HG02852 (cell line): ENCODE data around the gene TTC3.
"Not testable (repeated sequence)": the region's sequence is repeated elsewhere in the genome, so short reads cannot be mapped to it uniquely, and the experiment has no call there.

Experiments used
- ATAC-seq: cut with Tn5 transposase; IDR thresholded peaks from one replicate; pipeline ENCODE4 v1.9.1; 2021; ENCODE audit warnings: mild to moderate bottlenecking, moderate library complexity; ENCODE audit not compliant: unreplicated experiment

The TTC3 gene

DNA sequence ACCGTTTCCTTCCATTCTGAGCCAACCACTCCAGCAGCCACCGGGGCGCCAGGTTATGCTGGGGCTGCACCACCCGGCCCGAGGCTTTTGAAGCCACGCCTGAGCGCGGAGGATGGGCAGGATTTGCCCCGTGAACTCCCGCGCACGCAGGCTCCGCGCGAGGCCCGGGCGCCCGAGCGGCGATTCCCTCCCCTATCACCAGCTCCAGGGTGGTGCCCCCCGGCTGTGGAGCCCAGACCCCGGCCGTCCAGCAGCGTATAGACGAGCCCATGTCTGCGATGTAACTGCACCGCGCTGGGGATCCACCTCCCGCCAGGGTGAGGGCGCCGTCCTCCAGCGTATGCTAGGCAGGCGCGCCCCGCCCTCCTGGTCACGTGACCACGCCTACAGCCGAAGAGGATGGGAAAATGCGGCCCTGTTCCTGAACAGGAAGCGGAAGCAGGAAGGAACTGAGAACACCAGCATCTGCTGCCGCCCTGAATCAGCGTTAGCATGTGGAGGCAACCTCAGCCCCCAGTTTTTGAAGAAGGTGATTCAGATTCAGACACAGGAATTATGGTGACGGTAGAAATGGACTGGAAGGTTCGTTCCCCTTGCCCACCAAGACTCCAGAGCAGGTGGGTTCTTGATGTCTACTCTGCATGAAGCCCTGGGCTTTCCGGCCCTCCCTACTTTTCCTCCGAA, 148.1 kb downstream of the TTC3 start:
- ATAC-seq: peak; percentile 80

DNA sequence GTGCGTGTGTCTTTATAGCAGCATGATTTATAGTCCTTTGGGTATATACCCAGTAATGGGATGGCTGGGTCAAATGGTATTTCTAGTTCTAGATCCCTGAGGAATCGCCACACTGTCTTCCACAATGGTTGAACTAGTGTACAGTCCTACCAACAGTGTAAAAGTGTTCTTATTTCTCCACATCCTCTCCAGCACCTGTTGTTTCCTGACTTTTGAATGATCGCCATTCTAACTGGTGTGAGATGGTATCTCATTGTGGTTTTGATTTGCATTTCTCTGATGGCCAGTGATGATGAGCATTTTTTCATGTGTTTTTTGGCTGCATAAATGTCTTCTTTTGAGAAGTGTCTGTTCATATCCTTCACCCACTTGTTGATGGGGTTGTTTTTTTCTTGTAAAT, 149.2 kb downstream of the TTC3 start:
- not testable (repeated sequence) for ATAC-seq

DNA sequence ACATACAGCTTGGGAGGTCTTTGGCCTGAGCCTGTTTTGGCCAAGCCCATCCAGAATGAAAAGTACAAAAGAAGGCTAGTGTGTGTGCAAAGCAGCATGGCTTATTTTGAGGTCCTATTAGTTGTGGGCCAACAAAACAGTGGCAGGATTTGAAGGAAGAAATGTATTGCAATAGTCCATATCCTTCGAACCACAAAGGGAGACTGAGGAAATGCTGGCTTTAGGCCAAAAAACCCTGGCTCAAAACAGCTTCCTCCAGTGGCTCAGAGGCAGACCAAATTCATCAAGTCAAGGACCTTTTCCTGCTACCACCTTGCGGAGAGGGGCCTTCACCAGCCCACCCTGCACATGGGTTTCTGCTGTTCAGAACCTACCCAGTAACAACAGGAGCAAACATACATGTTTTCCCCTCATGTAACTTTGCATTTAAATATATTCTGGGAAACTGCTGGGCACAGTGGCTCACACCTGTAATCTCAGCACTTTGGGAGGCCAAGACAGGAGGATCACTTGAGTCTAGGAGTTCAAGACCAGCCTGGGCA, 150.8 kb downstream of the TTC3 start:
- ATAC-seq: no peak

DNA sequence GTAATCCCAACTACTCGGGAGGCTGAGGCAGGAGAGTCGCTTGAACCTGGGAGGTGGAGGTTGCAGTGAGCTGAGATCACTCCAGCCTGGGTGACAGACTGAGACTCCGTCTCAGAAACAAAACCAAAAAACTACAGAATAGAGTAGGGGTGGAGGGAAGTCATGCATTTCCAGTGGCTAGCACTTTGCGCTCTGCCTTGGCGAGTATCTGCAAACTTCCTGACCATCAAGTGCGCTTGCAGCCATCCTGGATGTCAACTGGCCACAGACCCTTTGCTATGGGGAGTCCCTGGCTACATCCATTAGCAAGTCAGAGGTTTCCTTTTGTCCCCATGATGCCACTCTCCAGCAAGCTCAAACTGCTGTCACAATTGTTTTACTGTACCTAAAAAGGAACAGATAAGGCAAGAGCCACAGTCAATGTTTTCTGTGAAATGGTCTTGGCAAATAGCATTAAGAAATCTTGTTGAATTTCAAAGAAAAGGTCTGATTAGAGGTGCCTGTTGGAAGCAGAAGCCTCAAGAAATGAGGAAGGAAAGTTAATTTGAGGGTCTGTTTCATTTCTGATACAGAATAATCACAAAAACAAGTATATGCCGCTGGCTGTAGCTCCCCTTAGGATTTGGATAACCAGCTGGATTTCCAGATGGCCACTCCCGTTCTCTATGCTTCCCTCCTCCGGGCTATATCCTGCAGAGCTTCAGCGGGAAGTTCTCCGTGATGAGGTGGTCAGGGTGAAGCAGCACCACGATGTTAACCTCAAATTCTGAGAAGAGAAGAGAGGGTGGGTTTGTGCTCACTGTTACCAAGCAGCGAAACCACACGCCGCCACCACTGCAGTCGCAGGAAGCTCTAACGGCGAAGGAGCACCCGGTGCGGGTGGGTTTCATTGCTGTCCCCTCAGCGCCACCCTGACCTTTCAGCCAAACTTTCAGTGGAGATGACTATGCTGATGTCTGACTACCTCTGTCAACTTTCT, 152.1 kb downstream of the TTC3 start:
- ATAC-seq: no peak

GRCh38 chr21:37226041-37226920, 153.2 kb downstream of the TTC3 start:
- ATAC-seq: no peak

DNA sequence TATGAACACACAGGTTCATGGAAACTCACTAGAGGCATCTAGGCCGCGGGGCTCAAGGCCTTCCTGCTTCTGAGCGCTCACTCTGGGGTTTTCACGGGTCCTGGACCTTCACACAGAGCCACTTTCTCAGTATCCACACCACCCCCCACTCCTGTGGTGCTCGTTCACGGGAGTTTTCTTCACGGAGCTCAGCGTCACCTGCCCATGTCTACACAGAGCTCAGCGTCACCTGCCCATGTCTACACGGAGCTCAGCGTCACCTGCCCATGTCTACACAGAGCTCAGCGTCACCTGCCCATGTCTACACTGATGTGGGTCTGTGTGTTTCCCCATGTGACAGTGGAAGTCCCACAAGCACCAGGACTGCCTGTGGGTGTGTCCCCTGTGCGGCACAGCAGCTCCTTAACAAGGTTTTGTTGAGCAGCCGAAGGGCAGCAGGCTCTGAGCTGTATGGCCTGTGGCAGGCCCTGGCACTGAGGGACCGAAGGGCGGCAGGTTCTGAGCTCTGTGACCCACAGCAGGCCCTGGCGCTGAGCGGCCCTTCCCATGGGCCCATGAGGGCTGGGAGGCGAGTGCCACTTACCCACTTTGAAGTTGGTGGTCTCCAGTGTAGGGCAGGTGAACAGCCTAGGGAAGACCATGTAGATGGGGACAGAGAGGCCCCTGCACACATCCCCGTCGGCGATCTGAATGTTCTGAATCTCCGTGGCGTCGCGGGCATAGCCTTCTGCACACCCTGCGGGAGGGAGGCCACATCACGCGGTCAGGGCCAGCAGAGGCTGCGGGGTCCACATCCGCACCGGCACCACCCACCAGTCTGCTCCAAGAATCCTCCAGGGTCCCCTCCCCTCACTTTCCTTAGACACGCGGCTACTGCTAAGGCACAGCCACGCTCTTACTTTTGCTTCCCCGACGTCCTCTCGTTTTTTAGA, 154.3 kb downstream of the TTC3 start:
- no peak for ATAC-seq

DNA sequence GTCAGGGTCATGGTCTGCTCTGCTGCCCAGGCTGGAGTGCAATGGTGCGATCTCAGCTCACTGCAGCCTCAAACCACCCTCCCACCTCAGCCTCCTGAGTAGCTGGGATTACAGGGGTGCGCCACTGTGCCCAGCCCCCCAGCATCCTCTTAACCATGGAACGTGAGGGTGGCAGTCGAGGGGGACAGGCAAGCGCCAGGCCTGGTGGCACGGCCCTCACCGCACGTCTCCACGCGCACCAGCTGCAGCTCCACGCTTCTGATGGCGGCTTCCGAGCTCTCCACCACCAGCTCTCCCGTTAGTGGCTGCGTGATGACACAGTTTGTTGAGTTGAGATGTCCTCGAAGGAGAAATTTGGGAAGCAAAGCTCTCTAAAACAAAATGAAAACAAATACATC, 154.9 kb downstream of the TTC3 start:
- ATAC-seq: no peak

GRCh38 chr21:37230632-37231248, 157.7 kb downstream of the TTC3 start:
- ATAC-seq: no peak

GRCh38 chr21:37231249-37231645, 158.2 kb downstream of the TTC3 start:
- ATAC-seq: no peak

- no peak for ATAC-seq
These were observed 158.6 kb downstream of the TTC3 start for GRCh38 chr21:37231671-37232070.

- peak; percentile 66 for ATAC-seq
These were observed 159.4 kb downstream of the TTC3 start for GRCh38 chr21:37232274-37233018.

DNA sequence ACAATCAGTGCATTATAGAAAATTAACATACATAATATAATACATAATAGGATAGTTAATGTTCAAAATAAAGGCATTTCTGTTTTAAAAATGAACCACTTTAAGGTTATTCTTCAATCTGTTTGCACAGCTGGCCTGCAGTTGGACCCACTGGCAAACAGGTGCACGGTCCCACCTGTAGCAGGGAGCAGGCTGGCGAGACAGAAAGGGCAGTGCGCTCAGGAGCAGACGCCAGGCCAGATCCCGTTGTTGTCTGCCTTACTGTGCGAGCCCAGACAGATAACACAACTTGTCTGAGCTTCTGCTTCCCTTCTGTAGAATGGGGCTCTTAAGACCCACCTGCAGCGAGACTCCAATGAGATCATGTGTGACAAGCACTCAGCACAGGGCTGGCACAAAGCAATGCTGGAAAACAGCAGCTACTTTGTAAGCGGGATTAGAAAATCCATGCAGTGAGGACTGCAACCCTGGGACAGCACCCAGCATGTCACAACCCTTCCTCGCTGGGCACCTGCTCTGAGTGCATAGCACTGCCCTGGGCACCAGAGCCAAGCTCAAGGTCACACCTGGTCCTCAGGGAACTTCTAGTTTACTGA, 160.6 kb downstream of the TTC3 start:
- no peak for ATAC-seq

DNA sequence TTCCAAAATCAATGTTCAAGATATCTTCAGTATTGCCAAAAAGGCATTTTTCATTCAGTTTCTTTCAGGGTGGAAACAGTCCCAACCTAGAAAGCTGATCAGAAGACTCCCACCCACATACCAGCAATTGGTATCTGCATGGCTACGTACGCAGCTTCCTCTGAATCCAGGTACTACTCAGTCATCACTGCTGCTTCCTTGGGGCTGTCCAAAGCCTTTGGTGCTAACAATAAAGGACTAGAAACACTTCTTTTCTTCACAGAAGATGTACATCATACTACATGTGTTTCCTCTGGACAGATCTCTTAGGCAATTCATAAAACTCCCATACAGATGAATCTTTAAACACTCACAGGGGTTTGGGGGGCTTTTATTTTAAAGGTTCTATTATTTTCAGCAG, 164.3 kb downstream of the TTC3 start:
- ATAC-seq: no peak

GRCh38 chr21:37237764-37238163, 164.7 kb downstream of the TTC3 start:
- ATAC-seq: no peak

DNA sequence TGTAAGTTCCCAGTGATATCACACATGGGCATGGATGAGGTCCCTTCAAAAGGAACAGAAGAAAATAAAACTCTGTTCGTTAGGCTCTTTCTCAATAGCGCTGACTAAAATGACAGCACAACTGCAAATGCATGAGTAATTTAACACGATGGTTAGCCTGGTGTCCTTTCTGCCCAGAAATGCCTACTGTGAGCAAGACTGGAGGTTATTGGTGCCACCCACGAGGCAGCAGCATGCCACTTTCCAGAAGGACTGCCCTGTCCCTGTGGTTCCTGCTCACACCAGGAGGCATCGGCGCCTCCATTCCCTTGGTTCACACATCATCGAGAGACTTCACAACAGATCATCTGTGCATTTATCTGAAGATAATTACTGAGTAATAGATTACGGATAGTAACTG, 167.9 kb downstream of the TTC3 start:
- ATAC-seq: no peak

GRCh38 chr21:37241426-37241825, 168.4 kb downstream of the TTC3 start:
- ATAC-seq: no peak

DNA sequence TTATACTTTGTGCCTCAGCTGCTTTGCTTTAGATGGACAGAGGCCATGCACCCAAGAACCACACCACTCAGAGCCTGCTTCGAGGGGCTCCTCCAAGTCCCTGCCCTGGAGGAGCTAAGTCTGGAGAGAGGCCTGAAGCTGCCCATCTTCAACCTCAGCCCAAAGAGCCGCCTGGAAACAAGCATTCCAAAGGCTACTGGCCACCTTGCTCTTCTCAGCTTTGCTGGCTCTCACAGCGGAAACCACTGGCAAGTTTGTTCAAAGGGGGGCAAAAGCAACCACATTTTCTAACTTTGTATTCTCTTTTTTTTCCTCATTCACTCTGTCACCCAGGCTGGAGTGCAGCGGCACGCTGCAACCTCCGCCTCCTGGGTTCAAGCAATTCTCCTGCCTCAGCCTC, 170.9 kb downstream of the TTC3 start:
- no peak for ATAC-seq

GRCh38 chr21:37244501-37245095, 171.5 kb downstream of the TTC3 start:
- ATAC-seq: no peak
